KG1 (cell line): ENCODE measurements around the gene PRSS16.

Experiments
- DNase-seq: peaks from one replicate; lab custom pipeline; 2025; lab: John Stamatoyannopoulos, UW

The PRSS16 gene

GRCh38 chr6:27287751-27288135 lies 40.2 kb downstream of the PRSS16 start:
- DNase-seq, result no peak

- no peak for DNase-seq
Observed at GRCh38 chr6:27288136-27289044, 40.9 kb downstream of the PRSS16 start.

DNA sequence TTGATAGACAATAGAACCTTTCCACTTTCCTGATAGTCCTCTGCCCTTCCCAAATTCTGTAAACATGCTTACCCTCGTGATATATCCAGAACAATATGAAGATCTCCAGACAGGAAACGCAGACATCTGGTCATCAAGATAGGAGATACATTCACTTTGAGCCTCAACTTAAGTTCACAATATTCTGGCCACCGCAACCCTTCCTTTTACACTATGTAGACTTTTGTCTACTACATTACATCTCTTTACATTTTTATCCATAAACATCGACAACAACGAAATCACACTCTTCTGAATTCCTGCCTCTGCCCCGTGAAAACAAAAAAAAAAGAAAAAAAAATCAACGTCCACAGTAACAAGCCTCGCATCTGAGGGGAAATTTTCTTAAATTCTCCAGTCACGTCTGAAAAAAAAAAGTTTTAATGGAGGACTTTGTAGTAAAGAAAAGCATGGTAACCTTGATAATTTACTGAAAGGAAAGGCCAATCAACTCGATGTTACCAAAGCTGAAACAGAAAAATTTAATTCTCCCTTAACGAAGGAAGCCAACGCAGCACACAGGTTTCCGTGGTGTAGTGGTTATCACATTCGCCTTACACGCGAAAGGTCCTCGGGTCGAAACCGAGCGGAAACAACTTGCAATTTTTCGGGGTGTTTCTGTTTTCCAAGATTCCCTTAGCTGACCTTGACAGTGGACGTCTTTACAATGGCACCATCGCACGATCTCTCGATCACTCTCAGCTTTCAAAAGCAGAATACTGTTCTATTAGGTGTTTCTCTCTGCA lies 42.8 kb downstream of the PRSS16 start:
- DNase-seq, result no peak

GRCh38 chr6:27290850-27291208 lies 43.3 kb downstream of the PRSS16 start:
- no peak for DNase-seq

- DNase-seq, result no peak
Observed at GRCh38 chr6:27293436-27294098, 46.1 kb downstream of the PRSS16 start.

DNA sequence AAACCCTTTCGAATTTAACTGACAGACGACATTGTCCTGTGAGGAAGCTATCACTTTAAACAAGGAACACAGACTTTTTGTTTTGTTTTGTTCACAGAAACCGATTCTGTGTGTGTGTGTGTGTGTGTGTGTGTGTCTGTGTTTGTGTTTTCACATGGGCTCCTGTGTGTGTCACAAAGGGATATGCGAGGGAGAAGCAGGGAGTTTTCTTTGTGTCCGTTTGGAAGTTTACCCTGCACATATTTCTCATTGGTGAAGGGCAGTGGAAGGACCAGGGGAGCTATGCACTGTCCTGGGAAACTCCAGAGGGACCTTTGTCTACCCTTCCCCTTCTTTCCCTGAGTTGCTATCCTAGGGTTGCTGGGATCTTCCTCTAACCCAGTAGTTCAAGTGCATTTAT lies 46.9 kb downstream of the PRSS16 start:
- DNase-seq, result no peak

DNA sequence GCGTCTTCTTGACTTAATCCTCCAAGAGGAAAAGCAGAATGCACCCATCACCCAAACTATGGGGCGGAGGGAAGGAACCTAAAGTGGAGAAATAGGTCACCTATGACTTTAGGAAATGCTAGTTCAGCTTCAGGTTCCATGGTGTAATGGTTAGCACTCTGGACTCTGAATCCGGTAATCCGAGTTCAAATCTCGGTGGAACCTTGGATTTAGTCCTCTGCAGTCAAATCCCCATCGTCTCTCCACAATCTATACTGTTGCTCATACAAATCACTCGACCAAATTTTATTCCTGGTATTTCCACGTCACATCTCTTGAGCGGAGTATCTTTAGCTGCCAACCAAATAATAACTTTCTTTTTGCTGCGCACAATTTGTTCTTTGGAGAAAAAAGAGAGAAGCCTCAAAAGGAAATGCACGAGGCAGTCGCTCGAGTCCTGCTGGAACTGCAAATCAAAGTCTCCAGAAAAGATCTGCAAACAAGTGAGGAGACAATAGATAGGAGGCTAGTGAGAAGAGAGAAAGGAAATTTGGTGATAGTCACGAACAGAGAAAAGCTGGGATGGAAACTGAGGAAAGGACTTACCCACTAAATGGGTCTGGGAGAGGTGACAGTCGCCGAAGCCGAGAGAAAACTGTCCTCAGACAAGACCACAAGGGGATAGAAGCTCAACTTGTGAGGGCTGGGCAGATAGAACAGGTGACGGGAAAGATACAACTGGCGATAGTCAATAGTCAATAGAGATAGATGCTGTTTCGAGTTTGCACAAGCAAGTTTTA lies 48.0 kb downstream of the PRSS16 start:
- peak; percentile 13 for DNase-seq

GRCh38 chr6:27296106-27296783 lies 48.7 kb downstream of the PRSS16 start:
- DNase-seq, result no peak

DNA sequence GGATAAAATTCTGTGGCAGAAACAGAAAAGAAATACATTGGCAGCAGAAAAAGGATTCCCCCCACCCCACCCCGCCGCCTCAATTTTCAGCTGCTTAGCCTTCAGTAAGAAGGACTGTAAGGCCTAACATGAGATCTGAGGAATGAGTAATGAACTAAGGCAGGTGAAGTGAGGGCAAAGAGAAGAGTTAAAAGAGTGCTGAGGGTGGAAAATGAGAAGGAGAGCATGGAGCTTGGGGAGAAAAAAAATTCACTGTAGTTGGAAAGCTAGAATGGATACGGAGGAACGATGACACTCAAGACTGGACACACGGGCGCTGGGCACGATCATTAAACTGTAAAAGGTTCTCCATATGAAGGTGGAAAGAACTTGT lies 50.0 kb downstream of the PRSS16 start:
- no peak for DNase-seq

GRCh38 chr6:27297857-27298730 lies 50.6 kb downstream of the PRSS16 start:
- peak; percentile 39 for DNase-seq

- no peak for DNase-seq
Observed at GRCh38 chr6:27303613-27304272, 56.2 kb downstream of the PRSS16 start.
